ENCODE measurements around the gene MAGEA11.
"Not testable (repeated sequence)": the region's sequence is repeated elsewhere in the genome, so short reads cannot be mapped to it uniquely, and the experiment has no call there.

- not testable (repeated sequence) for TF ChIP-seq EZH2 (IDR thresholded peaks at IDR 0.05; ENCODE audit: low read depth)
- TF ChIP-seq, protein P1, sequence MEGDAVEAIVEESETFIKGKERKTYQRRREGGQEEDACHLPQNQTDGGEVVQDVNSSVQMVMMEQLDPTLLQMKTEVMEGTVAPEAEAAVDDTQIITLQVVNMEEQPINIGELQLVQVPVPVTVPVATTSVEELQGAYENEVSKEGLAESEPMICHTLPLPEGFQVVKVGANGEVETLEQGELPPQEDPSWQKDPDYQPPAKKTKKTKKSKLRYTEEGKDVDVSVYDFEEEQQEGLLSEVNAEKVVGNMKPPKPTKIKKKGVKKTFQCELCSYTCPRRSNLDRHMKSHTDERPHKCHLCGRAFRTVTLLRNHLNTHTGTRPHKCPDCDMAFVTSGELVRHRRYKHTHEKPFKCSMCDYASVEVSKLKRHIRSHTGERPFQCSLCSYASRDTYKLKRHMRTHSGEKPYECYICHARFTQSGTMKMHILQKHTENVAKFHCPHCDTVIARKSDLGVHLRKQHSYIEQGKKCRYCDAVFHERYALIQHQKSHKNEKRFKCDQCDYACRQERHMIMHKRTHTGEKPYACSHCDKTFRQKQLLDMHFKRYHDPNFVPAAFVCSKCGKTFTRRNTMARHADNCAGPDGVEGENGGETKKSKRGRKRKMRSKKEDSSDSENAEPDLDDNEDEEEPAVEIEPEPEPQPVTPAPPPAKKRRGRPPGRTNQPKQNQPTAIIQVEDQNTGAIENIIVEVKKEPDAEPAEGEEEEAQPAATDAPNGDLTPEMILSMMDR (conservative IDR thresholded peaks at IDR 0.05) = not testable (repeated sequence)
Observed at GRCh38 chrX:149758715-149759078, 46.8 kb downstream of the MAGEA11 start.
